Frontal cortex (tissue), 4 donors: ENCODE results near the gene SUCLG1. TPM values are rescaled to one million over a fixed set of nuclear protein-coding genes. Genes with fewer than 3 reads are reported as not detected.

Experiments used
- DNase-seq, 2 donors: peaks; one replicate each; pipeline ENCODE4 v3.0.0; 2012; ENCODE audit warnings: low spot score in 2 of 2
- FAIRE-seq: peaks from 2 replicates; lab custom pipeline; 2012; peaks lifted over from hg19 to GRCh38; lab: Jason Lieb, UNC
- total RNA-seq: library from RNA; depleted of rRNA; stranded (reverse); fragments of >200 nt; gene quantifications from one replicate; pipeline ENCODE4 v1.2.3, GENCODE V29; 2014
- donor health status: control.
- donor health status: control.
- donor health status: control.

SUCLG1 gene
- 72.6 TPM for total RNA-seq

GRCh38 chr2:84459018-84459943 is at the start of gene SUCLG1:
SUCLG1 (minus strand) TSS chr2:84459280; CDS start chr2:84459269, 11 bp downstream.
- FAIRE-seq: no peak
- peak; percentile 75 to 76 for DNase-seq

GRCh38 chr2:84498150-84498799 is 39.2 kb upstream of the SUCLG1 start:
- DNase-seq (no peak), FAIRE-seq (no peak)

- DNase-seq: no peak
- FAIRE-seq: no peak
These were observed 38.2 kb upstream of the SUCLG1 start for GRCh38 chr2:84497285-84497684.

GRCh38 chr2:84496386-84496785 is 37.3 kb upstream of the SUCLG1 start:
- no peak for FAIRE-seq
- DNase-seq: no peak

- DNase-seq (peak; percentile 7 to 27), FAIRE-seq (peak; percentile 85)
These were observed 36.6 kb upstream of the SUCLG1 start for GRCh38 chr2:84495539-84496146.

- no peak for FAIRE-seq
- no peak for DNase-seq
These were observed 35.0 kb upstream of the SUCLG1 start for GRCh38 chr2:84494070-84494469.

GRCh38 chr2:84493514-84493913 is 34.4 kb upstream of the SUCLG1 start:
- no peak for FAIRE-seq
- DNase-seq: no peak

- no peak for DNase-seq
- no peak for FAIRE-seq
These were observed 33.5 kb upstream of the SUCLG1 start for GRCh38 chr2:84492571-84492970.

- DNase-seq: no peak
- no peak for FAIRE-seq
These were observed 32.7 kb upstream of the SUCLG1 start for GRCh38 chr2:84491741-84492140.

GRCh38 chr2:84491256-84491655 is 32.2 kb upstream of the SUCLG1 start:
- DNase-seq (no peak), FAIRE-seq (no peak)

GRCh38 chr2:84487298-84487996 is 28.4 kb upstream of the SUCLG1 start:
- FAIRE-seq (no peak), DNase-seq (no peak)

GRCh38 chr2:84486441-84487115 is 27.5 kb upstream of the SUCLG1 start:
- FAIRE-seq: no peak

GRCh38 chr2:84483320-84483719 is 24.2 kb upstream of the SUCLG1 start:
- DNase-seq: no peak
- FAIRE-seq: no peak

More at GRCh38 chr2:84486441-84487115, 27.5 kb upstream of the SUCLG1 start:
- DNase-seq: no peak

- FAIRE-seq (no peak), DNase-seq (no peak)
These were observed 23.5 kb upstream of the SUCLG1 start for GRCh38 chr2:84482603-84483002.

- FAIRE-seq (no peak), DNase-seq (no peak)
These were observed 22.6 kb upstream of the SUCLG1 start for GRCh38 chr2:84481702-84482101.

GRCh38 chr2:84478867-84479266 is 19.8 kb upstream of the SUCLG1 start:
- FAIRE-seq (no peak), DNase-seq (no peak)

GRCh38 chr2:84477886-84478285 is 18.8 kb upstream of the SUCLG1 start:
- FAIRE-seq (no peak), DNase-seq (no peak)

GRCh38 chr2:84474176-84474575 is 15.1 kb upstream of the SUCLG1 start:
- FAIRE-seq (no peak), DNase-seq (no peak)

GRCh38 chr2:84472856-84473565 is 13.9 kb upstream of the SUCLG1 start:
- no peak for DNase-seq
- FAIRE-seq: no peak
